IPS-15b (cell line): ENCODE results near the gene ANKRD50.

Experiments used
- H3K27me3 ChIP-seq: one replicate; pipeline ENCODE4 v1.6.1; 2013; ENCODE audit warnings: low read length; ENCODE audit not compliant: control insufficient read depth, insufficient read depth
- H3K36me3 ChIP-seq: one replicate; pipeline ENCODE4 v1.6.1; 2013; ENCODE audit warnings: low read length; ENCODE audit not compliant: control insufficient read depth, insufficient read depth
- H3K4me1 ChIP-seq: one replicate; pipeline ENCODE4 v1.6.1; 2013; ENCODE audit warnings: mild to moderate bottlenecking, low read length; ENCODE audit not compliant: control insufficient read depth, insufficient read depth
- H3K4me3 ChIP-seq: one replicate; pipeline ENCODE4 v1.5.1; 2013; ENCODE audit warnings: low read depth, low read length
- H3K9ac ChIP-seq: one replicate; pipeline ENCODE4 v1.6.1; 2013; ENCODE audit warnings: low read depth, mild to moderate bottlenecking, low read length
- H3K9me3 ChIP-seq: one replicate; pipeline ENCODE4 v1.6.1; 2013; ENCODE audit warnings: mild to moderate bottlenecking, low read length; ENCODE audit not compliant: control insufficient read depth, insufficient read depth

ANKRD50 gene

GRCh38 chr4:124629681-124630080 lies 82.9 kb downstream of the ANKRD50 start:
- Histone ChIP-seq H3K27me3 (no peaks in the 10 kb centered on the region), H3K4me3 (no peak overlapping the region), H3K36me3 (no peaks in the 10 kb centered on the region), H3K4me1 (peaks cover 4% of the 10 kb centered on the region), H3K9me3 (no peaks in the 10 kb centered on the region), H3K9ac (no peak overlapping the region)
